Measurements from ENCODE around the gene IFI27L2. TPM values are rescaled to one million over a fixed set of nuclear protein-coding genes. Genes with fewer than 3 reads are reported as not detected.

The IFI27L2 gene
- total and polyA plus RNA-seq, 12 donors, result 51.3 to 499 (median 120) TPM

GRCh38 chr14:94104731-94105130 is 24.7 kb downstream of the IFI27L2 start:
- Histone ChIP-seq H3K4me1 (replicated peaks in 1 of 2) (peaks cover 6 to 7% of the 10 kb centered on the region in 2 donors), H3K9me3 (replicated peaks in 1 of 3) (no peaks in the 10 kb centered on the region), H3K4me3 (no peak overlapping the region), H3K27ac (no peak overlapping the region), H3K36me3 (replicated peaks in 1 of 2) (no peaks in the 10 kb centered on the region), H3K27me3 (no peaks in the 10 kb centered on the region)
- intact Hi-C loops (cut with DNase I), result no loop called here
- no peak for DNase-seq
- no peak for TF ChIP-seq POLR2A (IDR thresholded peaks at IDR 0.05)
- TF ChIP-seq, protein P1, sequence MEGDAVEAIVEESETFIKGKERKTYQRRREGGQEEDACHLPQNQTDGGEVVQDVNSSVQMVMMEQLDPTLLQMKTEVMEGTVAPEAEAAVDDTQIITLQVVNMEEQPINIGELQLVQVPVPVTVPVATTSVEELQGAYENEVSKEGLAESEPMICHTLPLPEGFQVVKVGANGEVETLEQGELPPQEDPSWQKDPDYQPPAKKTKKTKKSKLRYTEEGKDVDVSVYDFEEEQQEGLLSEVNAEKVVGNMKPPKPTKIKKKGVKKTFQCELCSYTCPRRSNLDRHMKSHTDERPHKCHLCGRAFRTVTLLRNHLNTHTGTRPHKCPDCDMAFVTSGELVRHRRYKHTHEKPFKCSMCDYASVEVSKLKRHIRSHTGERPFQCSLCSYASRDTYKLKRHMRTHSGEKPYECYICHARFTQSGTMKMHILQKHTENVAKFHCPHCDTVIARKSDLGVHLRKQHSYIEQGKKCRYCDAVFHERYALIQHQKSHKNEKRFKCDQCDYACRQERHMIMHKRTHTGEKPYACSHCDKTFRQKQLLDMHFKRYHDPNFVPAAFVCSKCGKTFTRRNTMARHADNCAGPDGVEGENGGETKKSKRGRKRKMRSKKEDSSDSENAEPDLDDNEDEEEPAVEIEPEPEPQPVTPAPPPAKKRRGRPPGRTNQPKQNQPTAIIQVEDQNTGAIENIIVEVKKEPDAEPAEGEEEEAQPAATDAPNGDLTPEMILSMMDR (IDR thresholded peaks at IDR 0.05), result no peak
- WGBS, 4 donors, result 79 to 90% (median 82%) methylated on average over 10 of the region's 10 CpGs

DNA sequence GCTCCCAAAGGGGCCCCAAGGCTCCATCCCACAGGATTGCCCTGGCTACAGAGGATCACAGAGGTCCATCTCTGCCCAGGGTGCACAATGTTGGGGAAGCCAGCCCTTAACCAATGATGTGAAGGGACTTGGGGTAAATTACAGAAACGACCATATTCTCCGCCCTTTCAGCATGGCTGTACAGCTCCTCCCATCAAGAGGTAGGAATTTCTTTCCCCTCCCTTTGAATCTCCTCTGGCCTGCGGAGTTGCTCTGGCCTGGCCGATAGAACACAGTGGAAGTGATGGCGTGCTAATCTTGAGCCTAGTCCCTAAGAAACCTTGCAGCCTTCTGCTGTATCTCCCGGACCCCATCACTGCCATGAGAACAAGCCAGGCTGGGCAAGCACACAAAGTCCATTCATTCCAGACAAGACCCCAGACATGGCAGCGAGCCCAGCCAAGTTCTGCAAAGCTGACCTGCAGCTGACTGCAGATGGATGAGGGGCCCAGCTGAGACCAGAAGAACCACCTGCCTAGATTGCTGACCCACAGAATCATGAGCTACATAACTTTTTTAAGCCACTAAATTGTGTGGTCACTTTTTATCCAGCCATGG is 25.8 kb downstream of the IFI27L2 start:
- no peak for DNase-seq
- H3K27me3 ChIP-seq, result no peaks in the 10 kb centered on the region
- H3K4me1 ChIP-seq (replicated peaks in 1 of 2), result peaks cover under 1 to 4% of the 10 kb centered on the region in 2 donors
- 77 to 83% (median 79%) methylated on average over 6 to 7 of the region's 7 CpGs for WGBS, 4 donors
- no peak overlapping the region for H3K27ac ChIP-seq
- TF ChIP-seq, protein P1 (IDR thresholded peaks at IDR 0.05), result no peak
- no peak for TF ChIP-seq POLR2A (IDR thresholded peaks at IDR 0.05)
- intact Hi-C loops (cut with DNase I), result no loop called here
- no peaks in the 10 kb centered on the region for H3K36me3 ChIP-seq (replicated peaks in 1 of 2)
- no peak overlapping the region for H3K4me3 ChIP-seq
- H3K9me3 ChIP-seq (replicated peaks in 1 of 3), result no peaks in the 10 kb centered on the region

- Histone ChIP-seq H3K27me3 (no peaks in the 10 kb centered on the region), H3K36me3 (replicated peaks in 1 of 2) (no peaks in the 10 kb centered on the region), H3K4me3 (no peak overlapping the region), H3K9me3 (replicated peaks in 1 of 3) (no peaks in the 10 kb centered on the region), H3K27ac (no peak overlapping the region), H3K4me1 (replicated peaks in 1 of 2) (peaks cover 0 to 4% of the 10 kb centered on the region in 2 donors)
- intact Hi-C loops (cut with DNase I), result no loop called here
- 79 to 88% (median 86%) methylated on average over 7 to 8 of the region's 8 CpGs for WGBS, 4 donors
- no peak for DNase-seq
- no peak for TF ChIP-seq POLR2A (IDR thresholded peaks at IDR 0.05)
- TF ChIP-seq, protein P1 (IDR thresholded peaks at IDR 0.05), result no peak
Observed at GRCh38 chr14:94102768-94103482, 26.5 kb downstream of the IFI27L2 start.

DNA sequence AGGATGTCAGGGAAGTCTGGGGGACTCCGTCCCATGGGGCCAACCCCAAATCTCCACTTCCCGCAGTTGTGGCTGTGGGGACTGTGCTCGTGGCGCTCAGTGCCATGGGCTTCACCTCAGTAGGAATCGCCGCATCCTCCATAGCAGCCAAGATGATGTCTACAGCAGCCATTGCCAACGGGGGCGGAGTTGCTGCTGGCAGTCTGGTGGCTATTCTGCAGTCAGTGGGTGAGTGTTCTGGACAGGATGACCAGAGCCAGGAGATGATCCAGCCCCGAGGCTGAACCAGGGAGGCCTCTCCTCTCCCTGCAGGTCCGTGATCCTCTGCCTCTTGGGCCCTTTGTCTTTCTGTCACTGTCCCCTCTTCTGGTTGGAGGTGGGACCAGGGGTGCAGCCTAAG is 27.7 kb downstream of the IFI27L2 start:
- TF ChIP-seq POLR2A (IDR thresholded peaks at IDR 0.05), result no peak
- WGBS, 4 donors, result 93 to 98% (median 95%) methylated on average over 8 to 10 of the region's 10 CpGs
- Histone ChIP-seq H3K27me3 (no peaks in the 10 kb centered on the region), H3K27ac (peak overlapping the region in 1 of 5 donors; percentile 38), H3K4me1 (replicated peaks in 1 of 2) (peaks cover 0 to 4% of the 10 kb centered on the region in 2 donors), H3K9me3 (replicated peaks in 1 of 3) (no peaks in the 10 kb centered on the region), H3K4me3 (no peak overlapping the region), H3K36me3 (replicated peaks in 1 of 2) (peaks cover 0 to 7% of the 10 kb centered on the region in 2 donors)
- no peak for DNase-seq
- intact Hi-C loops (cut with DNase I), result no loop called here

Data from adrenal gland (tissue), 12 donors.